ENCODE measurements around the gene SPRED1.

Gene SPRED1

DNA sequence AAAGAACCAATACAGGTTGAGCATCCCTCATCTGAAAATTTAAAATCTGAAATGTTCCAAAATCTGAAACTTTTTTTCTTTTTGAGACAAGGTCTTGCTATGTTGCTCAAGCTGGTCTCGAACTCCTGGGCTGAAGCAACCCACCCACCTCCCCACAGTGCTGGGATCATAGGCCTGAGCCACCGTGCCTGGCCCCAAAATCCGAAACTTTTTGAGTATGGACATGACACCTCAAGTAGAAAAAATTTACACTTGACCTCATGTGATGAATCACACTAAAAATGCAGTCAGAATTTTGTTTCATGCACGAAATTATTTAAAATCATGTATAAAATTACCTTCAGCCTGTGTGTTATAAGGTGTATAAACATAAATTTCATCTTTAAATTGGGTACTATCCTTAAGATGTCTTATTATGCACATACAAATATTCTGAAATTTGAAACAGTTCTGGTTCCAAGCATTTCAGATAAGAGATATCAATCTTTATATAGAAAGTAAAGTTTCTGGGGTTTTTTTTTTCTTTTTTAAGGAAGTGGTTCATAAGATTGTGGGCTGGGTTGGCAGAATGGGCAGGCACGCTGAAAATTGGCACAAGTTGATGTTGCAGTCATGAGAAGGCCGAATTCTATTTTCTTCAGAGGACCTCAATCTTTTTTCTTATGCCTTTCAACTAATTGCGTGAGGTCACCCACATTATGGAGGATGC lies 72.5 kb downstream of the SPRED1 start:
- no peak overlapping the region for H3K27ac ChIP-seq (ENCODE audit: low read depth, low read length)
- H3K4me1 ChIP-seq (ENCODE audit: control insufficient read depth in 5 of 5, insufficient read depth in 5 of 5, low read length in 5 of 5) = peaks cover 0 to 3% (median 0%) of the 10 kb centered on the region in 5 donors
- H3K36me3 ChIP-seq (ENCODE audit: control insufficient read depth in 5 of 5, insufficient read depth in 5 of 5, low read length in 5 of 5) = peaks cover 14 to 37% (median 27%) of the 10 kb centered on the region in 5 donors
- H3K9me3 ChIP-seq (ENCODE audit: control insufficient read depth in 5 of 5, low read length in 5 of 5) = no peaks in the 10 kb centered on the region
- no peak overlapping the region for H3K9ac ChIP-seq (ENCODE audit: low read length in 5 of 5)
- H3K27me3 ChIP-seq (ENCODE audit: control insufficient read depth in 5 of 5, insufficient read depth in 4 of 5, low read length in 5 of 5) = no peaks in the 10 kb centered on the region
- no peak overlapping the region for H3K4me3 ChIP-seq (ENCODE audit: low read depth in 1 of 5, low read length in 5 of 5)

DNA sequence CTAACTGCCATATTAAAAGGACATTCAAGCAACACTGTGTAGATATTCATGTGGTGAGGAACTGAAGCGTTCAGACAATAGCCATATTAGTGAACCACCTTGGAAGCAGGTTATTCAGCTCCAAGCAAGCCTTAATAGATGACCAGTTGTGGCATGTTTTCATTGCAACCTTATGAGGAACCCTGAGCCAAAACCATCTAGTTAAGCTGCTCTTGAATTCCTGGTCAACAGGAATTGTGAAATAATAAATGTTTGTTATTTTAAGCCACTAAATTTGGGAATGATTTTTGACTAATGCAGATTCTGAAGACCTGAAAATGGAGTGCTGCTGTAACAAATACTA lies 73.0 kb downstream of the SPRED1 start:
- Histone ChIP-seq H3K9me3 (ENCODE audit: control insufficient read depth in 5 of 5, low read length in 5 of 5) (no peaks in the 10 kb centered on the region), H3K27me3 (ENCODE audit: control insufficient read depth in 5 of 5, insufficient read depth in 4 of 5, low read length in 5 of 5) (no peaks in the 10 kb centered on the region), H3K9ac (ENCODE audit: low read length in 5 of 5) (no peak overlapping the region), H3K27ac (ENCODE audit: low read depth, low read length) (no peak overlapping the region), H3K36me3 (ENCODE audit: control insufficient read depth in 5 of 5, insufficient read depth in 5 of 5, low read length in 5 of 5) (peaks cover 14 to 38% (median 27%) of the 10 kb centered on the region in 5 donors), H3K4me3 (ENCODE audit: low read depth in 1 of 5, low read length in 5 of 5) (no peak overlapping the region), H3K4me1 (ENCODE audit: control insufficient read depth in 5 of 5, insufficient read depth in 5 of 5, low read length in 5 of 5) (peaks cover 0 to 3% (median 0%) of the 10 kb centered on the region in 5 donors)

DNA sequence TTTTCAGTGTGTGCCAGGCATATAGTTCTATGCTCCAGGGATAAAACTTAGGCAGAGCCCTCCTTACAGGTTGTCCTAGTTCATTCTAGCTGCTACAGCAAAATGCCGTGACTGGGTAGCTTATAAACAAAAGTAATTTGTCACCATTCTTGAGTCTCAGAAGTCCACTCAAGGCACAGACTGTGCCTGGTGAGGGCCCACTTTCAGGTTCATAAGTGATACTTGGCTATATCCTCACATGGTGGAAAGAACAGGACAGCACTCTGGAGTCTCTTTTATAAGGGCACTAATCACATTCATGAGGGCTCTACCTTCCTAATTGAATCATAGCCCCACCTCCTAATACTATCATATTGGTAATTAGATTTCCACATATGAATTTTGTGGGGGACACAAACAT lies 80.1 kb downstream of the SPRED1 start:
- H3K9ac ChIP-seq (ENCODE audit: low read length in 5 of 5) = no peak overlapping the region
- no peaks in the 10 kb centered on the region for H3K9me3 ChIP-seq (ENCODE audit: control insufficient read depth in 5 of 5, low read length in 5 of 5)
- no peak overlapping the region for H3K27ac ChIP-seq (ENCODE audit: low read depth, low read length)
- H3K36me3 ChIP-seq (ENCODE audit: control insufficient read depth in 5 of 5, insufficient read depth in 5 of 5, low read length in 5 of 5) = peaks cover 2 to 14% (median 6%) of the 10 kb centered on the region in 5 donors
- no peaks in the 10 kb centered on the region for H3K4me1 ChIP-seq (ENCODE audit: control insufficient read depth in 5 of 5, insufficient read depth in 5 of 5, low read length in 5 of 5)
- no peaks in the 10 kb centered on the region for H3K27me3 ChIP-seq (ENCODE audit: control insufficient read depth in 5 of 5, insufficient read depth in 4 of 5, low read length in 5 of 5)
- H3K4me3 ChIP-seq (ENCODE audit: low read depth in 1 of 5, low read length in 5 of 5) = no peak overlapping the region

DNA sequence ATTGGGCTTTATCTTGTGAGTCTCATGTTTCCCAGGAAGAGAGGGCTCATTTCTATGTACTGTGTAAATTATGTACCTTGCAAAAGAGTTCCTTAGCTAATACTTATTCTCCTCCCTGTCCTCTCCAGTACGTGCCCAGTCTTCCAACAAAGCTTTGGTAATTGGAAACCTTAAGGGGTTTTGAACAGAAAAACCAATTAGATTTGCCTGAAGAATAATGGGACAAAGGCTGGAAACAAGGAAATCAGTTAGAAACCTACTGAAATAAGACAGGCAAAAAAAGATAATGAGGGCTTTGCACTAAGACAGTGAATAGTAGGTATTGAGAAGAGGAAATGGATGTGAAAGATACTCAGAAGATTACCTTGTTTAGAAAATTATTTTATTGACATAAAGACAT lies 82.5 kb downstream of the SPRED1 start:
- Histone ChIP-seq H3K27ac (ENCODE audit: low read depth, low read length) (no peak overlapping the region), H3K27me3 (ENCODE audit: control insufficient read depth in 5 of 5, insufficient read depth in 4 of 5, low read length in 5 of 5) (no peaks in the 10 kb centered on the region), H3K4me3 (ENCODE audit: low read depth in 1 of 5, low read length in 5 of 5) (no peak overlapping the region), H3K36me3 (ENCODE audit: control insufficient read depth in 5 of 5, insufficient read depth in 5 of 5, low read length in 5 of 5) (peaks cover 0 to 13% (median 6%) of the 10 kb centered on the region in 5 donors), H3K9me3 (ENCODE audit: control insufficient read depth in 5 of 5, low read length in 5 of 5) (no peaks in the 10 kb centered on the region), H3K9ac (ENCODE audit: low read length in 5 of 5) (no peak overlapping the region), H3K4me1 (ENCODE audit: control insufficient read depth in 5 of 5, insufficient read depth in 5 of 5, low read length in 5 of 5) (no peaks in the 10 kb centered on the region)

DNA sequence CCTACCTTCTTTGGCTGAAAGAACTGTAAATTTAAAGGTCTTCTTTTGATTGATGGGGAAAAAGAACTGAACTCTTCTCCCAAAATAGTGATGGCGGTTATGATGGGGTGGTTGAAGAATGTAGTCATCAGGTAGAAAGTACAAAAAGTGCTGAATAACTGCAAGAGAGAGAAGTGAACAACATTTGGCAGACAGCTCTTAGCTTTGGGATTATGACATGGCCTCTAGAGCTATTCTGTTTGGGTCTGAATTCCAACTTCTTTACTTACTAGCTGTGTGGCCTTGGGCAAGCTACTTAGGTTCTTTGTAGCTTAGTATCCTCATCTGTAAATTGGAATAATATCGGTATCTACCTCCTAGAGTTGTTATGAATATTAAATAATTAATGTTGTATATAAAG lies 91.7 kb downstream of the SPRED1 start:
- Histone ChIP-seq H3K4me3 (ENCODE audit: low read depth in 1 of 5, low read length in 5 of 5) (no peak overlapping the region), H3K9me3 (ENCODE audit: control insufficient read depth in 5 of 5, low read length in 5 of 5) (no peaks in the 10 kb centered on the region), H3K27me3 (ENCODE audit: control insufficient read depth in 5 of 5, insufficient read depth in 4 of 5, low read length in 5 of 5) (no peaks in the 10 kb centered on the region), H3K27ac (ENCODE audit: low read depth, low read length) (no peak overlapping the region), H3K9ac (ENCODE audit: low read length in 5 of 5) (no peak overlapping the region), H3K4me1 (ENCODE audit: control insufficient read depth in 5 of 5, insufficient read depth in 5 of 5, low read length in 5 of 5) (no peaks in the 10 kb centered on the region), H3K36me3 (ENCODE audit: control insufficient read depth in 5 of 5, insufficient read depth in 5 of 5, low read length in 5 of 5) (peaks cover 0 to 13% (median 6%) of the 10 kb centered on the region in 5 donors)

DNA sequence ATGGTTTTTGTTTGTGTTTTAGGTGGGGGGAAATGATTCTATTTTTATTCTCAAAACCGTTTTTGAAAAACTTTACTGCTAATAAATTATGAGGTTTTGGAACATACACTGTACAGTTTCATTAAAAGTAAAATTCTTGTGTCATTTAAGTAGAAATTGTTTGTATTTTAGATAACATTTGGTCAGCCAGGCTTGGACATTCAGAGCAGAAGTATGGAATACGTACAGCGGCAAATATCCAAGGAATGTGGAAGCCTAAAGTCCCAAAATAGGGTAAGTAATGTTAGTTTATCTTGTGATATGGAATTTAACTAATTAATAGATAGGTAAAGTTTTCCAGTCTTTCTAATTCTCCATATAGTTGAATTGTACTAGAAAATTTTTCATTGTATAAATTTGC lies 96.6 kb downstream of the SPRED1 start:
- H3K27me3 ChIP-seq (ENCODE audit: control insufficient read depth in 5 of 5, insufficient read depth in 4 of 5, low read length in 5 of 5) = no peaks in the 10 kb centered on the region
- H3K9ac ChIP-seq (ENCODE audit: low read length in 5 of 5) = no peak overlapping the region
- peaks cover 0 to 3% (median 0%) of the 10 kb centered on the region in 5 donors for H3K4me1 ChIP-seq (ENCODE audit: control insufficient read depth in 5 of 5, insufficient read depth in 5 of 5, low read length in 5 of 5)
- no peak overlapping the region for H3K27ac ChIP-seq (ENCODE audit: low read depth, low read length)
- peaks cover 14 to 28% (median 23%) of the 10 kb centered on the region in 5 donors for H3K36me3 ChIP-seq (ENCODE audit: control insufficient read depth in 5 of 5, insufficient read depth in 5 of 5, low read length in 5 of 5)
- H3K9me3 ChIP-seq (ENCODE audit: control insufficient read depth in 5 of 5, low read length in 5 of 5) = no peaks in the 10 kb centered on the region
- no peak overlapping the region for H3K4me3 ChIP-seq (ENCODE audit: low read depth in 1 of 5, low read length in 5 of 5)

DNA sequence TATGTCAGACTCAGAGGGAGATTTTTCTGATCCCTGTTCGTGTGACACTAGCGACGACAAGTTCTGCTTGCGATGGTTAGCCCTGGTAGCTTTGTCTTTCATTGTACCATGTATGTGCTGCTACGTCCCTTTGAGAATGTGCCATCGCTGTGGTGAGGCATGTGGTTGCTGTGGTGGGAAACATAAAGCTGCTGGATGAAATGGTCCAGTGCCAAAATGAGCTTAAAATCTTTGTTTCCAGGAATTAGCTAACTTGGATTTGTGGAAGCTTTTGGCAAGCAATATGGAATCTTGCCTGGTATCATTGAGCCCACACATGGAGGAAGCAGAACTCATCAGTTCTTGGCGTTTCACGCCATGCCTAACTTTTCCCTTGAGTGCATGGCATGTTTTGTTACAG lies 98.8 kb downstream of the SPRED1 start:
- no peaks in the 10 kb centered on the region for H3K9me3 ChIP-seq (ENCODE audit: control insufficient read depth in 5 of 5, low read length in 5 of 5)
- H3K4me3 ChIP-seq (ENCODE audit: low read depth in 1 of 5, low read length in 5 of 5) = no peak overlapping the region
- H3K27ac ChIP-seq (ENCODE audit: low read depth, low read length) = no peak overlapping the region
- H3K36me3 ChIP-seq (ENCODE audit: control insufficient read depth in 5 of 5, insufficient read depth in 5 of 5, low read length in 5 of 5) = peaks cover 11 to 23% (median 21%) of the 10 kb centered on the region in 5 donors
- H3K9ac ChIP-seq (ENCODE audit: low read length in 5 of 5) = no peak overlapping the region
- no peaks in the 10 kb centered on the region for H3K27me3 ChIP-seq (ENCODE audit: control insufficient read depth in 5 of 5, insufficient read depth in 4 of 5, low read length in 5 of 5)
- H3K4me1 ChIP-seq (ENCODE audit: control insufficient read depth in 5 of 5, insufficient read depth in 5 of 5, low read length in 5 of 5) = peaks cover 0 to 3% (median 0%) of the 10 kb centered on the region in 5 donors

DNA sequence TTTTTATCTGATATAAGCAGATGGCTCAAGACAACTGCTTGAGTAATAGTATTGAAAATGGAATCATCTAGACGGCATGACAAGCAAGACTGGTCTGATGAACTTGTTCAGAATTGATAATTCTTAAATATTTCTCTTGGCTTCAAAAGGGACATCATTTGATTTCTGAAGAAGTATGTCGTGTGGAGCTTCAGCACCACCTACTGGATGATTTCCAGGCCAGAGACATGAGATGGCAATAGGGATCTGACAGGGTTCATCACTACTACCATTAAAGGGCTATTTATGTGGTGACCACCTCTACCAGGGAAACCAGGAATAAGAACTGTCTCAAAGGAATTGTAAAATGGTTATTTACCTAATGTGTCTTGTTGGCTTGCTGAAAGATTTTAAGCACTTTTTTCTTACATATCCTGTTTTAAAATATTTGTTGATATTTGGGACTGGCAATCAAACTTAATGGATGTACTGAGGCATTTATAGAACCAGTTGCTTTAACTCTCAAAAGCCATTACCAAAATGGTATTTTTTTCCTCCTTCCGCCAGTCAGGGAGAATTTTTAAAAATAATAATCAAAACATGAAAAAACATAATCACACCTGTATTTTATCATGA lies 101.8 kb downstream of the SPRED1 start:
- Histone ChIP-seq H3K9me3 (ENCODE audit: control insufficient read depth in 5 of 5, low read length in 5 of 5) (no peaks in the 10 kb centered on the region), H3K4me3 (ENCODE audit: low read depth in 1 of 5, low read length in 5 of 5) (no peak overlapping the region), H3K9ac (ENCODE audit: low read length in 5 of 5) (no peak overlapping the region), H3K36me3 (ENCODE audit: control insufficient read depth in 5 of 5, insufficient read depth in 5 of 5, low read length in 5 of 5) (peaks cover 11 to 23% (median 21%) of the 10 kb centered on the region in 5 donors), H3K27ac (ENCODE audit: low read depth, low read length) (no peak overlapping the region), H3K27me3 (ENCODE audit: control insufficient read depth in 5 of 5, insufficient read depth in 4 of 5, low read length in 5 of 5) (no peaks in the 10 kb centered on the region), H3K4me1 (ENCODE audit: control insufficient read depth in 5 of 5, insufficient read depth in 5 of 5, low read length in 5 of 5) (peaks cover 0 to 3% (median 0%) of the 10 kb centered on the region in 5 donors)

DNA sequence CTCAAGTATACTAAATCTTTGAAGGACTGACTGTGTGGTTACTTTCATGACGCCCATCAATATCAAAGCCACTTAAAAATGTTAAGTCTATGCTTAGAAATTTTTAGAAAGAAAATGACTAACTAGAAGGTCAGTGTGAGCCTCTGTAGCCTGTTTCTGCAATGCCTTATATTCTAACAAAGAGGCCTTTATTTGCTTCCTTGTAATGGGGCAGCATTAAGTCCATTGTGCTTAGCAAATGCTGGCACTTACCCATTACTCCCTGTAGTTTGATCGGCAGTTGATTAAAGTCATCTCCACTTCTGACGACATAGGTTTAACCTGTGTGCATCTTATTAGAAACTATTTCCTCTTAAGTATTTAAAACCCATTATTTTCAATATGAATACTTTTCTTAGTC lies 109.7 kb downstream of the SPRED1 start:
- Histone ChIP-seq H3K36me3 (ENCODE audit: control insufficient read depth in 5 of 5, insufficient read depth in 5 of 5, low read length in 5 of 5) (no peaks in the 10 kb centered on the region), H3K4me1 (ENCODE audit: control insufficient read depth in 5 of 5, insufficient read depth in 5 of 5, low read length in 5 of 5) (peaks cover 0 to 8% (median 4%) of the 10 kb centered on the region in 5 donors), H3K27me3 (ENCODE audit: control insufficient read depth in 5 of 5, insufficient read depth in 4 of 5, low read length in 5 of 5) (no peaks in the 10 kb centered on the region), H3K27ac (ENCODE audit: low read depth, low read length) (no peak overlapping the region), H3K9me3 (ENCODE audit: control insufficient read depth in 5 of 5, low read length in 5 of 5) (no peaks in the 10 kb centered on the region), H3K4me3 (ENCODE audit: low read depth in 1 of 5, low read length in 5 of 5) (no peak overlapping the region), H3K9ac (ENCODE audit: low read length in 5 of 5) (no peak overlapping the region)

DNA sequence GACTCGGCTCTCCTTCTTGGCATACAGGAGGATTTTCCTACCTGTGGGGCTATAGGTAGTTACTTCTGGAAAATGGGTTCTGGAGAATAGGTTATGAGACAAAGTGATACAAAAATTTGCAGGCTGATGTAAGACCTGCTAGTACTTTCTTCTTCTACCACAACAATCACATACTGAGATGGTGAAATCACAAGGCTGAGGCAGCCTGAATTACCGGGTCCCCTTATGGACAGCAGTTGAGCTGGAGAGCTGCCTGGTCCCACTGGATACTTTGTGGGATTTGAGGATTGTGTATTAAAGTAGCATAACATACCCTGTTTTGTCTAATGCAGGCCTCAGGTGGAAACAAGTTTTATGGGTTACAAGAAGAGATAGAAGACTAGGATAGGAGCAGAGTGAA lies 114.8 kb downstream of the SPRED1 start:
- peaks cover 0 to 2% (median 0%) of the 10 kb centered on the region in 5 donors for H3K4me1 ChIP-seq (ENCODE audit: control insufficient read depth in 5 of 5, insufficient read depth in 5 of 5, low read length in 5 of 5)
- no peaks in the 10 kb centered on the region for H3K36me3 ChIP-seq (ENCODE audit: control insufficient read depth in 5 of 5, insufficient read depth in 5 of 5, low read length in 5 of 5)
- H3K4me3 ChIP-seq (ENCODE audit: low read depth in 1 of 5, low read length in 5 of 5) = no peak overlapping the region
- no peak overlapping the region for H3K27ac ChIP-seq (ENCODE audit: low read depth, low read length)
- no peaks in the 10 kb centered on the region for H3K9me3 ChIP-seq (ENCODE audit: control insufficient read depth in 5 of 5, low read length in 5 of 5)
- H3K27me3 ChIP-seq (ENCODE audit: control insufficient read depth in 5 of 5, insufficient read depth in 4 of 5, low read length in 5 of 5) = no peaks in the 10 kb centered on the region
- H3K9ac ChIP-seq (ENCODE audit: low read length in 5 of 5) = no peak overlapping the region

All from subcutaneous abdominal adipose tissue (tissue), 5 donors.